Fibroblast of the conjunctiva (primary cell): ENCODE measurements around the gene ST6GALNAC3.
"Not testable (repeated sequence)": the region's sequence is repeated elsewhere in the genome, so short reads cannot be mapped to it uniquely, and the experiment has no call there.

Experiments
- DNase-seq: peaks from one replicate; pipeline ENCODE4 v3.0.0-alpha.2; 2010; ENCODE audit warnings: low read depth

The ST6GALNAC3 gene

DNA sequence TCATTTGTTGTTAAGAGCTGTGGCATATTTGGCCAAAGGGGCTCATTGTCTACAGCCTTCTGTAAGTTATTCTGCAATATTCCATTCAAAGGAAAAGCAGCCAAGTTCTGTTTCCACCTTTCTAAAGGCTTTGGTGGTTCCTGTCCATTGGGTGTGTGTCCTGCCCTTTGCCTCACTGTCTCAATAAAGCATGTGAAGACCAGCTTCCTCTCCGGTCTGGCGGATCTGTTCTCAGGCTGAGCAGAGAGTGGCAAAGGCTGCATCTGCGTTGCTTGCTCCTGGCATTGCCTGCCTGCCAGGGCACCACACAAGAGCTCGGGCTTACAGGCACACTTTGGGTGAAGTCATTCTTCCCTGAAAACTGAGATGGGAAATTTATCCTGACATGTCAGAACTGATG, 34.9 kb downstream of the ST6GALNAC3 start:
- DNase-seq = no peak

DNA sequence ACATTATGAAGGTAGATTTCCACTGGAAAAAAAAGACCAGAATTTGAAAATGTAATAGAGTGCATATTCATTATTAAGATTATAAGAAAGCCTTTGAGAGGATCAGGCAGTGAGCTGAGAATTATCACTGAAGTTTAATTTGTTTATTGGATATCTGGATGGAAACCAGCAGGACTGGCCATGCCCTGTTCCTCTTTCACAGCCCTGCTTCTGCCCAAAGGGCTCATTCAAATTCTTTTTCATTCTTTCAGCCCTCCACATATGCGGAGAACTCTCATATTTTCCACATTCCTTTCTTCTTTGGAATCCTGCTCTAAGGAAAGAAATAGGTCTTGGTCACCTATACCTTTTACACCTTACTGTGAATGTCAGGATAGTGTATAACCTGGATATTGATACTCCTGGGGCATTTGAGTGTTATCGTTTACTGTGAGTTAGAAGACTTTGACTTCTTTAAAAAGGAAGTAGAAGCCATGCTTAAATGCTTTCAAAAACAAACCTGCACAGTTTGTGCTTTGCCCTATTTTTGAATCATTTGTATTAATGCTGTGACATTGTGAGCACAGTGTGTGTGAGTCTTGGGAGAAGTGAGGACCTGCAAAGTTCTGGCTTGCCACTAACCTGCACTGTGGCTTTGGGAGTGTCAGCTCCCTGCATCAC, 35.5 kb downstream of the ST6GALNAC3 start:
- no peak for DNase-seq

DNA sequence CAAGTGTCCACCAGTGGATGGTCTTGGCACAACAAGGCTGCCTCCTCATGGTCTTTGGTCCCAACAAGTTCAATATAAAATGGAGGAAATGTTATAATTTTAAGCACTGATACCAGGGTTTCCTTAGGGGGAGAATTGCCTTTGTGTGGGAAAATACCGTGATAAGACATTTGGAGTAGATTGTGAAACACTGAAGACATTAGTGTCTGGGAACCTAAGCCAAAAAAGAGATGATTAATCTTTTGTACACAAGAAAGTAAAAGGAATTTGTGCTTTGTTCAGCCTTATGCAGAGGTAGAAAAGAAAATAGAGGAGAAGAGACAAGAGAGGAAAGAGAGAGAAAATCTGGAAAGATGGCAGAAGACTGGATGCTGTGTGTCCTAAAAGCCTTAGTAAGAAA, 36.1 kb downstream of the ST6GALNAC3 start:
- DNase-seq = no peak

DNA sequence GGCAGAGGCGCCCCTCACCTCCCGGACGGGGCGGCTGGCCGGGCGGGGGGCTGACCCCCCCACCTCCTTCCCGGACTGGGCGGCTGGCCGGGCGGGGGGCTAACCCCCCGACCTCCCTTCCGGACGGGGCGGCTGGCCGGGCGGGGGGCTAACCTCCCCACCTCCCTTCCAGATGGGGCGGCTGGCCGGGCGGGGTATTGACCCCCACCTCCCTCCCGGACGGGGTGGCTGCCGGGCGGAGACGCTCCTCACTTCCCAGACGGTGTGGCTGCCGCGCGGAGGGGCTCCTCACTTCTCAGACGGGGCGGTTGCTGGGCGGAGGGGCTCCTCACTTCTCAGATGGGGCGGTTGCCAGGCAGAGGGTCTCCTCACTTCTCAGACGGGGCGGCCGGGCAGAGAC, 37.8 kb downstream of the ST6GALNAC3 start:
- not testable (repeated sequence) for DNase-seq

DNA sequence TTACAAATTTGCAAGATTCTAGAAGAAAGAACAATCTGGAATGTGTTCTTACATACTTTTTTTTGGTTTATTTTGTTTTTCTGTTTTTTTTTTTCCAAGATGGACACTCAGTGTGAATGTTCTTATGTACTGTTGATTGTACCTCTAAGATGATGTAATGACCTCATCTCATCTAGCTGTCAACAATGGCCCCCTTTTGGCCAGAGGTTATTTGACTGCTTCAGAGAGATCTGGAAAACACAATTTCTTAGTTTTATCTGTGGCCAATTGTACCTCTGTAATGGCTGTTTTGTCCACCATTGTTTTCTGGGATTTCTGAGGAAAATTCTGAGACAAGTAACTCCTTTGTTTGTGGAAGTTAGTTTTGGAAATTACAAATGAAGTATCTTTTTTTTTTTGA, 38.9 kb downstream of the ST6GALNAC3 start:
- DNase-seq = no peak

DNA sequence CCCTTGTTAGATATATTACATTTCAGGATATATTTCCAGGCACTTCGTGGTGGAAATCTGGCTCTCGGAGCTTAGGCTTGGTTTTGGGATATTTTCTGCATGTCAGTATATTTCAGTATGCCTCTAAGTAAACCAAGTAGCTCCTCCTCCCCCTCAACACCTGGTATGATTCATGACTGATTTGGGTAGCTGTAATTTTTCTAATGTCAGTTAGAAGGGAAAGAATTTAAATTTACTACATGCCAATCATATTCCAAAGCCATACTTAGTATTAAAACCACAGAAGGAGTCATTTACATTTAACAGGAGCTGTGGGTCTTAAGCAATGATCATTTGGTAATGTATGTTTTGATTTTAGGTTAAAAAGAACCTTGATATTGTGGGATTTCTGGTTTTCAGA, 40.6 kb downstream of the ST6GALNAC3 start:
- no peak for DNase-seq

DNA sequence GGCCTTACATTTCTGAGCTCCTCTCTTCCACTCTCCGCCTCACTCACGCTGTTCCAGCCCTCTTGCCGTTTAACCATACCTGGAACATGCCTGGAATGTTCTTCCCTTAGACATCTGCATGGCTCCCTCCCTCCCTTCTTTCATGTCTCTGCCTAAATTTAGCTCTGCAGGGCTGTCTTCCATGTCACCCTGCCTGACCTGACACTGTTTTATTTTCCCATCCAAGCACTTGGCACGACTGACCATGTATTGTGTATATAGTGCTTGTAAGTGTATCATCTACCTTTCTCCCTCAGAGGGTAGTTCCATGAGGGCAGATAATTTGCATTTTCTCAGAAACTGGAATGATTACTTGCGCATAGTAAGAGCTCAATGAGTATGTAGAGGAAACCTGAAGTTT, 47.3 kb downstream of the ST6GALNAC3 start:
- no peak for DNase-seq

DNA sequence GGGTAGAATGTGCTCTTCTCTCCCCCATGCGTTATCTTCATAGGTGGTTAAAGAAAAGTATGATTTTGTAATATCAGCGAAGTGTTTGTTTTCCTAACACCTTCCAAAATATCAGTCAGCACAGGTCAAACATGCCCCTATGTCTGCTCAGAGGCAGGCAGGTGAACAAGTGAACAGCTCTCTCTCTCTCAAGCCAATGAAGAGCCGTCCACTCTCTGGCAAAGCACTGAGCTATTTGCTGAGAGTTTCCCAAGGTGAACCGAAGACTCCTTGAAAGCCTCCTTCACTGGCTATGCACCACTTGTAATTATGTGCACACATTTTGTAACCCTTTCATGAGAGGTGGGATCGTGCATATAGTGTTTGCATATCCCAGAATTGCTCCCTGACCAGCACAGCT, 47.7 kb downstream of the ST6GALNAC3 start:
- no peak for DNase-seq

DNA sequence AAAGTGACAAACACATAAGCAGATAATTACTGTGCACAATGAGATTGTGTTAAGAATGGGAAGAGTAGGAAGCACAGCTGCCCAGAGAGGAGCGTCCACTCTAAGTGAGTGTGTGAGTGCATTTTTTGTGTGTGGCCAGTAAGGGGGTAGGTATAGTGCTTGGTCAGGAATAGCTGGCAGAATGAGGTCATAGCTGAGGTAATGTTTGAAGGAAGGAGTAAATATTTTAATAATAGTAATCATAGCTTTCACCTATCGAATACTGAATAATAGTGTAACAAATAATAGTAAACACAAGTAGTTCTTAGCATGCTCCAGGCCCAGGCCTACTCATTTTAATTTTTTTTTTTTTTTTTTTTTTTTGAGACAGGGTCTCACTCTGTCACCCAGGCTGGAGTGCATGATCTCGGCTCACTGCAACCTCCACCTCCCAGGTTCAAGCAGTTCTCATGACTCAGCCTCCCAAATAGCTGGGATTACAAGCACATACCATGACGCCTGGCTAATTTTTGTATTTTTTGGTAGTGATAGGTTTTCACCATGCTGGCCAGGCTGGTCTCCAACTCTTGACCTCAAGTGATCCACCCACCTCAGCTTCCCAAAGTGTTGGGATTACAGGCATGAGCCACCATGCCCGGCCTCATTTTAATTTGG, 49.0 kb downstream of the ST6GALNAC3 start:
- DNase-seq = not testable (repeated sequence)

DNA sequence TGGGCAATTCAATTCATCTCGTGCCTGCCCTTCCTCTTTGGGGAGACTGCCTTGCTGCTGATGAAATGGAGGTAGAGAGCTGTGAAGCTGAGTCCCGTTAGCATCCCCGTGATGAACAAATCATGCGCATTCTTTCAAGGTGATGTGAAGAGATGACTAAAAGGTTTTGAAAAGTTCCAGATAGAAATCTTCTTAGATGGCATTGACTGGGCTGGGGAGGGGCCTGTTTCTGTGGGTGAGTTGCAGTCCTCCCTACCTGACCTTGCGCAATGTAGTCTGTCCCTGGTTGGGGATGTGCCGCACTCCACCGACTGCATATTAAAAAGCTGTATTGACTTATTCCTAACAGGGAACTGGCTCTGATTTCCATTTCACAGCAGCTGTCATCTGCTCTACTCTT, 49.6 kb downstream of the ST6GALNAC3 start:
- DNase-seq = no peak

DNA sequence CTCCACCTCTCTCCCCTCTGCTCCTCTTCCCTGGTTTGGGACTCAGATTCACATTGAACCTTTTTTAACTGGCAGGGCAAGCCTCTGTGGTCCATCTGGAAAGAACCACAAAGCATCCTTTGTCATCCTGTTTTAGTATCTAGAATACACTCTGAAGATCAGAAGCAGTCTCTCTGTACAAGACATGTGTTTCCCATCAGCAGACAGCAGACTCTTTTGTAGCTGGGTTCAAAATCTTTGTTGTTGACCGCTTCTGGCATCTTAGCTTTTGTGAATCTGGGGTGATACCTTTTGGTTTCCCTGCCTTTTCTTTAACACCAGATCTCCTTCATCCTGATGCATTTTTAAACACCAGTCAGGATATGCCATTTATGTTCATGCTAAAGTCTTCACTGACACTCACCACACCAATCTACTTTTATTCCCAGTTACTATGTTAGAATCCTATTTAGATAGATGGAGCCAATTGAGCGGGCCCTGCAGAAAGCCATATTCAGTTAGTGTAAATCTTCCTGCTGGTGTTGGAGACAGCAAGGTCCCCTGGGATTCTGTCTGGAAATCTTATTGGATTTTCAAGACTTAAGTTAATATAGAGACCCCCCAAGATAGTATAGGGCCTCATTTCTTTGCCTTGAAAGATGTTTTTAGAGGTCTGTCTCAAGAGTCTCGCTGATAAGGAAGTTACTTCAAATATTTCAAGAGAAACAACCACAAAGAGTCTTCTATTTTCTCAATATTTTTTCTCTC, 51.1 kb downstream of the ST6GALNAC3 start:
- DNase-seq = no peak

DNA sequence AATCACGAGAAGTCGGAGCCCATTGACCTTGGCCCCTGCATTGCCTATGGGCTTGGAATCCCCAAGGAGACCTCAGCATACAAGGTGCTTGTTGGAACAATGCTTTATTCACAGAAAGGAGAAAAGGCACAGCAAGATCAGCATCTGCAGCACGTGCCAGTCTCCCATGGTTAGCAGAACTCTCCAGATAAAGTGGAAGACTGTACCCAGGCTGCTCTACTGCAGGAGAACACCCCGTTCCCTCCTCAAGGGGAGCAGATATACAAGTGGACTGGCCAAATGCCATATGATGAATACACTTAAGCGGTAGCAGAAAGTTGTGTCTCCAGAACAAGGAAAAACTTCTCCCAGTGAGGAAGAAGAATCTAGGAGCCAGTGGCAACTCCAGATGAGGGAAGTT, 53.5 kb downstream of the ST6GALNAC3 start:
- no peak for DNase-seq

DNA sequence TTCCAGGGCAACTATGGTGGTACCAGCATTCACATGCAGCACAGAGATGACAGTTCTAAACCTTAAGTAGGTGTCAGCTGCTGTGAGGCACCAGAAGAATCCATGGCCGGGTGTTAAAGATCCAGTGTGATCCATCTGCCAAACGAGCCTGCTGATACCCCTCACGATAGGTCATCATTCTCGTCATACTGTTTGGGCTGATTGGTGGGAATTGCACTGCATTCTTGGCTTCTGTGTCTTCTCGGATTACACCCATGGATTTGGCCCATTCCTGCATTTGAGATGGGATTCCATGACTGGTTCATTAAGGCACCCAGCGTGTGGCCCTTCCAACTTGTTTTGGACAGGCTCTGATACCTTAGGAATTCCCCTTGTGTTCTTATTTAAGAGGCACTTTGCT, 55.2 kb downstream of the ST6GALNAC3 start:
- no peak for DNase-seq

DNA sequence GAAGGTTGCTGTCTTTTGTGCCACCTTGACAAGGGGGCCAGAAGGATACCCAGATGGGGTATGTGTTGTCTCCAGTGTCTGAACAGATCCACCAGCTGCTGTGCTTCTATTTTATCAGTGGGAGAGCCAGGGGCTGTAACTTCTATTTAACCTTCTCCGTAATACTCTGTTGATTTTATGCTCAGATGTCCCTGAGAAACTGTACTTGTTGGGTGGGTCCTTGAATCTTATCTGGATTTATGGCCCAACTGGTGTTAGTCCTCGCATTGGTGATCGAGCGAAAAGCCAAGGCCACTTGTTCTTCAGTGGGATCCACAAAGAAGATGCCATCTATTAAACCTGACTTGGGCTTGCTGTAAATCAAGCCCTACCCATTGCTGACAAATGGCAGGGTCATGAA, 56.4 kb downstream of the ST6GALNAC3 start:
- no peak for DNase-seq

DNA sequence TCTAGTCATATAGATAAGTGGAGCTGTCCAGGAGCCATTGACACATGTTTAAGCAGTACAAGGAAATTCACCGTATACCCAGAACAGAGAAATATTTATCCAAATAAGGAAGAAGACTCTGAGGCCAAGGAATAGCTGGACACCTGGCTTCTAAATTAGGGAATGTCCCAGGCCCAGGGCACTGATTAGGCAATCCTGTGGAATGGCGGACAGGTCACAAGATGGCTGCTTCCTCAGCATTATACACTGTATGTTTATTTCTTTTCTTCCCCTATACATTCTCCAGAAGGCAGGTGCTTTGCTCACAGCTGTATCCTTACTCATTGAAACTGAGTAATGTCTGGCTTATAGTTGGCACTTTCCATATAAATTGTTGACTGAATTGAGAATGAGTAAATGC, 59.4 kb downstream of the ST6GALNAC3 start:
- DNase-seq = no peak

DNA sequence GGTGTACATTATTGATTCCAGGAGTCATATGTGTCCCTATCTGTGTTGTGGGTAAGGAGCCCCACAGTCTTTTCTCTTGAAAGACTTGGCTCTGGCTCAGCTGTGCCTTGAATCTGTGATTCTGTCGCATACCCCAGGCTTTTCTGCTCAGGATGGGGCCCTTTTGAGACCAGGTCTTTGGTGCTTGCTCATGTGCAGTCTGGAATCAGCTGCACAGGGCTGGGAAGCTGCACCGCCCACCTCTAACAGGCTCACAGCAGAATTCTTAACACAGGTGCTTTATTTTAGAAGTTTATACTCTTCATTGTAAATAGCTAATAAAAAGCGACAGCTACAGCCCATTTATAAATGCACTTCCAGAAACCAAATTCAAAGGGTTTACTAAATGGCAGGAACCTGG, 61.3 kb downstream of the ST6GALNAC3 start:
- no peak for DNase-seq

DNA sequence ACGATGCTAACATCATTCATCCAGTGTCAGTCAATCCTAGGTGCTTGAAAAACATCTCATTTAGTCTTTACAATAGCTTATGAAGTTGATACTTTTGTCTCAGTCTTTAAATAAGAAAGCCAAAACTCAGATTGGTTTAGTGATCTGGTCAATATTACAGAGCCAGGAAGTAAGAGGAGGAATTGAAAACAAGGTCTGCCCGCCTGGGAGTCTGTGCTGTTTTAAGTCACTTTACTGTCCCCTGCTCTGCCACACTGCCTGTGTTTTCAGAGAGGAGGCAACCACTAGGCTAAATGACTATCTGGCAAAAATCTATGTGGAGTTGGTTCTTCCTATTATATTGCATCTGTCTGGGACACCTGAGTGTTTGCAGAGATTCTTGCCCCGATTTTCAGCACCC, 62.3 kb downstream of the ST6GALNAC3 start:
- no peak for DNase-seq

DNA sequence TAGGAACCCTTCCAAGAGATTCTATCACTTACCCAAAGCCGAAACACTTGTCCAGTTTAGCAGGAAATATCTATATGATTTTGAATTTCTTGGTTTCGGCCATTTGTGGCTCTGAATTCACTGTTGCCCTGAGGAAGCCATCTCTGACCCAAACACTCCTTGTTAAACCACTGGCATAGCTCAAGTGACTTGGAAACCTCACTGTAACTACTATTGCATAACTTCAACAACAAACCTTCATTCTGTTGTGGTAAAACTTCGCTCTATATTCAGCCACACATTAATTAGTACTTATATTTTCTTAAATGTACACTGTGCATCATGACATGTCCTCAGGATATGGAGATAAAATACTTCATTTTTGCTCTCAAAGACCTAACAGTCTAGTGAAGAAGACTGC, 63.2 kb downstream of the ST6GALNAC3 start:
- DNase-seq = no peak

DNA sequence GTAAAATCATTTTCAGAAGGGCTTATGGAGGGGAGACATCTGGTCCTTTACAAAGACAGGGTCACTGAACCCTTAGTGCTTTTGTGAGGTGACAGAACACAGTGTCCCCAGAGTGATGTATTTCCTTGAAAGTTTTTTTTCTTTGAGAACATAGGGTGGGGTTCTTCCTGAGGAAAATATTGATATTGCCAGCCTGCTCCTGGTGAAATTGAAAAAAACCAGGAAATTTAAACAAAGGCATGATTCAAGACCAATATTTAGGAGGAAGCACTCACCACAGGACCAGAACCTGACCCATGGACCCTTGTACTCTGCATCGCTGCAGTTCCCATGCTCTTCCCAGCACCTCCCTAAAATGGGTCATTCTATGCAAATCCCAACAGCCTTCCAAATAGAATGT, 63.7 kb downstream of the ST6GALNAC3 start:
- DNase-seq = no peak

DNA sequence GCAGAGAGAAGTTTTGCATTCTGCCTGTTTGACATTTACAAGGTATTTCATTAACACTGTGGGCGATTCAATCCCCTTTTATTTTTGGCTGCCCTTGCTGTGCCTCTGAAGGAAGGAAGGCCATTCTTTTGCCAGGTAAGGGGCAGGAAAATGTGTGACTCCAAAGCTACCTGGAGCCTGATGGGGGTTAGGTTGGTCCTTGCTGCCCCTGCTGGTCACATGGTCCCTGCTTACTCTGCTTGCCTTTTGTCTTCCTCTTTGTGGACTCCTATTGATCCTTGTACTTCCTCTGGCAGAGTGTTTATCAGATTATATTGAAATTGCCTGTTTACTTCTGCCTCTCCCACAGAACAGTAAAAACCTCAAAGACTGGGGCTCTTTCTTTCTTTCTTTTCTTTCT, 65.7 kb downstream of the ST6GALNAC3 start:
- no peak for DNase-seq

DNA sequence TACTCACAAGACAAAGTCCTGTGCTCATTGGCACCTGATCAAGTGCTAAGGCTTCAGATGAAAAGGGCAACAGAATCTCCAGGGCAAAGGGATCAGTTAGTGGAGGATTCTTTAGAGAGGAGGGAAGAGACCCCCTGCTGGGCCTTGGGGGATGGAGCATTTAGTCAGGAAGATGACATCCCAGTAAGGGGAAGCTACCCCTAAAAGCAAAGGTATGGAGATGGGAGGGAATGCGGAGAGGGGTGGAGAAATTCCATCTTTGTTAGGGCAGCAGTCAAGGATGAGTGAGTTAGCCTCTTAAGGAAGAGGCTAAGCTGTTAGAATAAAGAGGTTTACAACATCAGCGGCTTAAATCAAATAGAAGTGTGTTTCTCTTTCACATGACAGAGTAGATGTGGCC, 67.4 kb downstream of the ST6GALNAC3 start:
- no peak for DNase-seq

DNA sequence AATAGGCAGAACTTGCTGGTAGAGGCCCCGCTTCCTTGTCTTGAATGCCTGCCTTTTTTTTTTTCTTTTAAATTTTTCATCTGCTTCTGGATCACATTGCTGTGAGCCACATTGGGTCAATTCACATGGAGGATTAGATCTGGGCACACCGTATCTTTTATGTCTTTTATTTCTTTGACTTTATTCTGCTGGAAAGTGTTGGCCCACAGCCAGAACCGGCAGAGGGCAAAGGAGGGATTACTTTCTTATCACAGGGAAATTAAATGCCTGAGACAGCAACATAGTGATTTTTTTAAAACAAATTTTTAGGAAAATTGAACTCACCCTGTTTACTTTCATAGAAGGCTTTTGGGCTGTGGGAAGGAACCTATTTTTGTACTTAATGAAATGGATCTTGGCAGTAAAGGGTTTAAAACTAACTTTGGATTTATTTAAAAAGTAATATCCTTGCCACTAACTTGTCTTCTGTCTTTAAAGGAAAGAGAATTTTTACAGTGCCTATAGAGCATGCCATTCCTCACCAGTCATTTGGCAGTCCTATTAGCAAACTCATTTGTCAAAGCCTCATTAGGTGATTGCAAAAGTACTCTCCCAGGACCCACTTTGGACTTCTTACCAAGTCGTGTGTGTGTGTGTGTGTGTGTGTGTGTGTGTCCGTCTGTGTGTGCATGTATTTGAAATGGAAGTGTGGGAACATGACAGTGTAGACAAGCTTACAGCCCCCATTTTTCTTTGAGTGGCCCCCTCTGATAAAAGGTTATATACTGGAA, 68.4 kb downstream of the ST6GALNAC3 start:
- no peak for DNase-seq

DNA sequence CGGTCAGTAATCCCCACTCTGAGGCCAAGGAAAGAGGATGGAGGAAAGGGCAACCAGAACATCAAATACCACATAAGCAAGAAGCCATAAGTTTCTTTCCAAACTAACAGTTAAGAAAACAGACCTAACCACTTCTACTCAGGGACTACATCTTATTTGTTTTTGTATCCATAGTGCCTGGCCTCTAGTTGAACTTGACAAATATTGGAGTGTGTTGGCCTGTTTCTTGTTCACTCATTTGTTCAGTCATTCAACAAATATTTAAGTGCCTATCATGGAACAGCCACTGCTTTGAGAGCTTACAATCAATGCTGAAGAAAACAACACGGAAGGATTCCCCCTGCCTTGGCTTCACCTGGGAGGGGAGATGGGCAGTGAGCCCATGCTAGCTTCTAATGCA, 69.7 kb downstream of the ST6GALNAC3 start:
- no peak for DNase-seq
